GM18867 (cell line): ENCODE measurements around the gene FBH1.
"Not testable (repeated sequence)": the region's sequence is repeated elsewhere in the genome, so short reads cannot be mapped to it uniquely, and the experiment has no call there.

Experiments used
- ATAC-seq: cut with Tn5 transposase; IDR thresholded peaks from one replicate; pipeline ENCODE4 v1.9.1; 2021; ENCODE audit warnings: mild to moderate bottlenecking, moderate library complexity; ENCODE audit not compliant: unreplicated experiment

Gene FBH1

GRCh38 chr10:5958077-5958476 lies 68.0 kb downstream of the FBH1 start:
- no peak for ATAC-seq

GRCh38 chr10:5958675-5959074 lies 68.6 kb downstream of the FBH1 start:
- ATAC-seq: no peak

GRCh38 chr10:5959142-5959541 lies 69.1 kb downstream of the FBH1 start:
- ATAC-seq: no peak

GRCh38 chr10:5959581-5960069 lies 69.6 kb downstream of the FBH1 start:
- no peak for ATAC-seq

GRCh38 chr10:5960070-5960972 lies 70.3 kb downstream of the FBH1 start:
- no peak for ATAC-seq

- not testable (repeated sequence) for ATAC-seq
These were observed 70.9 kb downstream of the FBH1 start for GRCh38 chr10:5960973-5961275.

- ATAC-seq: no peak
These were observed 71.5 kb downstream of the FBH1 start for GRCh38 chr10:5961405-5962100.

GRCh38 chr10:5962358-5962940 lies 72.4 kb downstream of the FBH1 start:
- ATAC-seq: not testable (repeated sequence)

GRCh38 chr10:5963071-5963470 lies 73.0 kb downstream of the FBH1 start:
- no peak for ATAC-seq

GRCh38 chr10:5963591-5963990 lies 73.5 kb downstream of the FBH1 start:
- no peak for ATAC-seq

- ATAC-seq: no peak
These were observed 74.7 kb downstream of the FBH1 start for GRCh38 chr10:5964736-5965135.

- no peak for ATAC-seq
These were observed 75.2 kb downstream of the FBH1 start for GRCh38 chr10:5965266-5965665.

- ATAC-seq: no peak
These were observed 78.1 kb downstream of the FBH1 start for GRCh38 chr10:5968037-5968680.

- ATAC-seq: no peak
These were observed 78.8 kb downstream of the FBH1 start for GRCh38 chr10:5968681-5969453.

GRCh38 chr10:5970066-5970465 lies 80.0 kb downstream of the FBH1 start:
- no peak for ATAC-seq

GRCh38 chr10:5970527-5970926 lies 80.5 kb downstream of the FBH1 start:
- no peak for ATAC-seq

GRCh38 chr10:5971315-5971832 lies 81.3 kb downstream of the FBH1 start:
- ATAC-seq: peak; percentile 37

GRCh38 chr10:5971886-5972285 lies 81.8 kb downstream of the FBH1 start:
- no peak for ATAC-seq

GRCh38 chr10:5973069-5973468 lies 83.0 kb downstream of the FBH1 start:
- ATAC-seq: no peak
